Bone marrow (tissue), 2 donors: ENCODE data around the gene MGAT5.

Source experiments
- DNase-seq, 2 donors: peaks; one replicate each; lab custom pipeline; 2025; lab: John Stamatoyannopoulos, UW

The MGAT5 gene

GRCh38 chr2:134253804-134254203 lies at the start of gene MGAT5:
Gene MGAT5 (plus strand): TSS chr2:134254072. CDS start chr2:134254404, 332 bp downstream.
- DNase-seq = no peak

- no peak for DNase-seq
Measured at GRCh38 chr2:134205087-134205486, 48.8 kb upstream of the MGAT5 start.

- peak in 1 of 2 donors; percentile 19 for DNase-seq
Measured at GRCh38 chr2:134206031-134206430, 47.8 kb upstream of the MGAT5 start.

GRCh38 chr2:134206573-134206972 lies 47.3 kb upstream of the MGAT5 start:
- no peak for DNase-seq

GRCh38 chr2:134207589-134208209 lies 46.2 kb upstream of the MGAT5 start:
- DNase-seq = peak in 1 of 2 donors; percentile 30

GRCh38 chr2:134208825-134209224 lies 45.0 kb upstream of the MGAT5 start:
- DNase-seq = no peak

- DNase-seq = no peak
Measured at GRCh38 chr2:134212746-134213145, 41.1 kb upstream of the MGAT5 start.

- DNase-seq = no peak
Measured at GRCh38 chr2:134216152-134216829, 37.6 kb upstream of the MGAT5 start.

GRCh38 chr2:134217351-134217750 lies 36.5 kb upstream of the MGAT5 start:
- DNase-seq = no peak

- peak in 1 of 2 donors; percentile 23 for DNase-seq
Measured at GRCh38 chr2:134217924-134218323, 35.9 kb upstream of the MGAT5 start.

GRCh38 chr2:134218414-134218813 lies 35.5 kb upstream of the MGAT5 start:
- no peak for DNase-seq

GRCh38 chr2:134218930-134219658 lies 34.8 kb upstream of the MGAT5 start:
- DNase-seq = no peak

GRCh38 chr2:134220344-134220974 lies 33.4 kb upstream of the MGAT5 start:
- peak in 1 of 2 donors; percentile 62 for DNase-seq

- no peak for DNase-seq
Measured at GRCh38 chr2:134224005-134224404, 29.9 kb upstream of the MGAT5 start.

- no peak for DNase-seq
Measured at GRCh38 chr2:134225173-134225572, 28.7 kb upstream of the MGAT5 start.

GRCh38 chr2:134225841-134226240 lies 28.0 kb upstream of the MGAT5 start:
- no peak for DNase-seq

- DNase-seq = no peak
Measured at GRCh38 chr2:134226601-134227000, 27.3 kb upstream of the MGAT5 start.

GRCh38 chr2:134227666-134228065 lies 26.2 kb upstream of the MGAT5 start:
- DNase-seq = no peak

GRCh38 chr2:134228493-134228903 lies 25.4 kb upstream of the MGAT5 start:
- DNase-seq = no peak

- no peak for DNase-seq
Measured at GRCh38 chr2:134229540-134229939, 24.3 kb upstream of the MGAT5 start.

- DNase-seq = no peak
Measured at GRCh38 chr2:134230885-134231284, 23.0 kb upstream of the MGAT5 start.

GRCh38 chr2:134231301-134231964 lies 22.4 kb upstream of the MGAT5 start:
- no peak for DNase-seq
